GM20000 (cell line): ENCODE data around the gene ZFP64.
"Not testable (repeated sequence)": the region's sequence is repeated elsewhere in the genome, so short reads cannot be mapped to it uniquely, and the experiment has no call there.

Experiments
- DNase-seq: peaks from one replicate; pipeline ENCODE4 v3.0.0; 2012; ENCODE audit warnings: low spot score
- CTCF ChIP-seq: IDR thresholded peaks from 2 replicates; pipeline ENCODE4 v1.5.1; 2012; ENCODE audit warnings: mild to moderate bottlenecking, control low read depth; ENCODE audit errors: extremely low read depth, missing control alignments

Gene ZFP64

GRCh38 chr20:52230409-52230808, 38.8 kb upstream of the ZFP64 start:
- TF ChIP-seq CTCF, result no peak
- no peak for DNase-seq

- not testable (repeated sequence) for DNase-seq
These were observed 37.8 kb upstream of the ZFP64 start for GRCh38 chr20:52229346-52229745.

GRCh38 chr20:52226370-52226769, 34.8 kb upstream of the ZFP64 start:
- no peak for TF ChIP-seq CTCF
- DNase-seq, result no peak

- no peak for TF ChIP-seq CTCF
These were observed 33.3 kb upstream of the ZFP64 start for GRCh38 chr20:52224920-52225319.

DNA sequence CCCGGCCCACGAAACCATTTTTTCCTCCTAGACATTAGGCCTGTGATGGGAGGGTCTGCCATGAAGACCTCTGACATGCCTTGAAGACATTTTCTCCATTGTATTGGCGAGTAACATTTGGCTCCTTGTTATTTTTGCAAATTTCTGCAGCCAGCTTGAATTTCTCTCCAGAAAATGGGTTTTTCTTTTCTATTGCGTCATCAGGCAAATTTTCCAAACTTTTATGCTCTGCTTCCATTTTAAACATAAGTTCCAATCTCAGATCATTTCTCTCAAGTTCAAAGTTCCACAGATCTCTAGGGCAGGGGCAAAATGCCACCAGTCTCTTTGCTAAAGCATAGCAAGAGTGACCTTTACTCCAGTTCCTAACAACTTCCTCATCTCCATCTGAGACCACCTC, 29.8 kb upstream of the ZFP64 start:
- DNase-seq, result not testable (repeated sequence)

More at GRCh38 chr20:52224920-52225319, 33.3 kb upstream of the ZFP64 start:
- DNase-seq, result no peak

- DNase-seq, result not testable (repeated sequence)
These were observed 29.3 kb upstream of the ZFP64 start for GRCh38 chr20:52220891-52221290.

GRCh38 chr20:52219441-52219840, 27.9 kb upstream of the ZFP64 start:
- TF ChIP-seq CTCF, result no peak
- DNase-seq, result no peak

- DNase-seq, result no peak
- no peak for TF ChIP-seq CTCF
These were observed 26.3 kb upstream of the ZFP64 start for GRCh38 chr20:52217689-52218395.

DNA sequence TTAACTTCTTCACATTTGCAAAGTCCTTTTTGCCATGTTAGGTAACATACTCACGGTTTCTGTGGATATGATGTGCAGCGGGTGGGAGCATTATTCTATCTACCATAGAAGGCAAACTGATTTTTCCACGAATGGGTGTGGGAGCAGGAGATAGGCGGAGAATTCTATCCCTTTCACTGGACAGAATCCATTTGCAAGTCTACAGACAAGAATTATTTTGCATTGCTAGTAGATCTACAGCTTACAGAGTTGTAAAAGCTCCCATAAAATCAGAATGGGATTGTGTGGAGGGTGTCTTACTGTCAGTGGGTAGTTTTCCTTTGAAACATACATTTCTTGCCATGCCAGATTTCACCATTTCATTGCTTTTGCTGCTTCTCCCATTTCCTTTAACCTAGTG, 22.4 kb upstream of the ZFP64 start:
- DNase-seq, result no peak
- TF ChIP-seq CTCF, result no peak
